HG02759 (cell line): Measurements from ENCODE around the gene RALGPS1.

Experiments
- ATAC-seq: cut with Tn5 transposase; IDR thresholded peaks from one replicate; pipeline ENCODE4 v1.9.1; 2021; ENCODE audit warnings: mild to moderate bottlenecking, moderate library complexity; ENCODE audit not compliant: unreplicated experiment

Gene RALGPS1

GRCh38 chr9:127075624-127076372 lies 161.2 kb downstream of the RALGPS1 start:
- no peak for ATAC-seq

GRCh38 chr9:127076860-127077643 lies 162.5 kb downstream of the RALGPS1 start:
- no peak for ATAC-seq

- ATAC-seq = no peak
These were observed 163.0 kb downstream of the RALGPS1 start for GRCh38 chr9:127077644-127077946.

GRCh38 chr9:127078336-127078735 lies 163.8 kb downstream of the RALGPS1 start:
- ATAC-seq = no peak

GRCh38 chr9:127078988-127079387 lies 164.4 kb downstream of the RALGPS1 start:
- no peak for ATAC-seq

- ATAC-seq = no peak
These were observed 165.0 kb downstream of the RALGPS1 start for GRCh38 chr9:127079446-127080140.

GRCh38 chr9:127081250-127082185 lies 166.9 kb downstream of the RALGPS1 start:
- ATAC-seq = no peak

- no peak for ATAC-seq
These were observed 168.8 kb downstream of the RALGPS1 start for GRCh38 chr9:127083138-127083980.

GRCh38 chr9:127084076-127085039 lies 169.8 kb downstream of the RALGPS1 start:
- ATAC-seq = no peak

- ATAC-seq = no peak
These were observed 170.6 kb downstream of the RALGPS1 start for GRCh38 chr9:127085186-127085585.

GRCh38 chr9:127086771-127087170 lies 172.2 kb downstream of the RALGPS1 start:
- ATAC-seq = no peak

GRCh38 chr9:127087411-127087810 lies 172.8 kb downstream of the RALGPS1 start:
- no peak for ATAC-seq

GRCh38 chr9:127087836-127088235 lies 173.3 kb downstream of the RALGPS1 start:
- ATAC-seq = no peak

- no peak for ATAC-seq
These were observed 174.4 kb downstream of the RALGPS1 start for GRCh38 chr9:127088724-127089615.

- ATAC-seq = no peak
These were observed 175.1 kb downstream of the RALGPS1 start for GRCh38 chr9:127089631-127090081.

GRCh38 chr9:127090341-127090985 lies 175.9 kb downstream of the RALGPS1 start:
- ATAC-seq = no peak

- no peak for ATAC-seq
These were observed 176.9 kb downstream of the RALGPS1 start for GRCh38 chr9:127091526-127091925.
